HepG2 (cell line): ENCODE data around the gene RCOR1. TPM values are rescaled to one million over a fixed set of nuclear protein-coding genes. Genes with fewer than 3 reads are reported as not detected.

Experiments
- ATF3 ChIP-seq: sonication (generic); formaldehyde crosslinking; IDR thresholded peaks from 2 replicates; pipeline ENCODE4 v1.4.0; 2020; ENCODE audit warnings: missing genetic modification reagents
- BCL3 ChIP-seq: sonication (generic); formaldehyde crosslinking; IDR thresholded peaks from 2 replicates; pipeline ENCODE4 v1.5.1; 2020; ENCODE audit warnings: mild to moderate bottlenecking, missing genetic modification reagents, moderate library complexity
- FOSL2 ChIP-seq: sonication (generic); formaldehyde crosslinking; IDR thresholded peaks from 2 replicates; pipeline ENCODE4 v1.4.0; 2020; ENCODE audit warnings: missing genetic modification reagents
- FOXP4 ChIP-seq: sonication (generic); formaldehyde crosslinking; IDR thresholded peaks from 2 replicates; pipeline ENCODE4 v1.4.0; 2020; ENCODE audit warnings: missing genetic modification reagents
- GABPB1 ChIP-seq: IDR thresholded peaks from 2 replicates; pipeline ENCODE4 v1.6.1; 2016; ENCODE audit warnings: mild to moderate bottlenecking, missing genetic modification reagents, moderate library complexity, missing compliant biosample characterization
- HNRNPLL ChIP-seq: fragments of 200-400 bp; formaldehyde crosslinking; IDR thresholded peaks from 2 replicates; pipeline ENCODE4 v1.6.1; 2017; ENCODE audit warnings: mild to moderate bottlenecking, low read depth, low read length; ENCODE audit not compliant: poor library complexity, severe bottlenecking
- MAX ChIP-seq: IDR thresholded peaks from 2 replicates; pipeline ENCODE4 v1.6.1; 2012; ENCODE audit warnings: inconsistent platforms
- MTF1 ChIP-seq: sonication (generic); formaldehyde crosslinking; IDR thresholded peaks from 2 replicates; pipeline ENCODE4 v1.5.0; 2020; ENCODE audit warnings: missing genetic modification reagents
- MTF2 ChIP-seq: sonication (generic); formaldehyde crosslinking; IDR thresholded peaks from 2 replicates; pipeline ENCODE4 v1.5.0; 2020; ENCODE audit warnings: missing genetic modification reagents, borderline replicate concordance
- NCOA1 ChIP-seq: sonication (generic); formaldehyde crosslinking; IDR thresholded peaks from 2 replicates; pipeline ENCODE4 v1.9.0; 2021; ENCODE audit warnings: missing genetic modification reagents
- NRL ChIP-seq: sonication (generic); formaldehyde crosslinking; IDR thresholded peaks from 2 replicates; pipeline ENCODE4 v1.5.0; 2020; ENCODE audit warnings: missing genetic modification reagents, mild to moderate bottlenecking, moderate library complexity, borderline replicate concordance
- SAFB2 ChIP-seq: sonication (generic); formaldehyde crosslinking; IDR thresholded peaks from 2 replicates; pipeline ENCODE4 v1.5.1; 2020; ENCODE audit warnings: missing genetic modification reagents, low read depth, mild to moderate bottlenecking, borderline replicate concordance
- SRSF1 ChIP-seq: fragments of 200-400 bp; formaldehyde crosslinking; optimal IDR thresholded peaks from 2 replicates; pipeline ENCODE3; 2017; ENCODE audit warnings: mild to moderate bottlenecking, low read depth, low read length, moderate library complexity
- ZEB1 ChIP-seq: IDR thresholded peaks from 2 replicates; pipeline ENCODE4 v1.6.1; 2012; ENCODE audit warnings: mild to moderate bottlenecking, low read depth, inconsistent platforms; ENCODE audit not compliant: insufficient replicate concordance
- ZFP62 ChIP-seq: sonication (generic); formaldehyde crosslinking; IDR thresholded peaks from 2 replicates; pipeline ENCODE4 v1.4.0; 2020; ENCODE audit warnings: missing genetic modification reagents
- ZFY ChIP-seq: sonication (generic); formaldehyde crosslinking; IDR thresholded peaks from 2 replicates; pipeline ENCODE4 v1.4.0; 2020; ENCODE audit warnings: missing genetic modification reagents
- ZNF207 ChIP-seq: fragments of 450-650 bp; IDR thresholded peaks from 2 replicates; pipeline ENCODE4 v1.6.1; 2016; ENCODE audit warnings: antibody characterized with exemption, borderline replicate concordance
- ZNF235 ChIP-seq: sonication (generic); formaldehyde crosslinking; IDR thresholded peaks from 2 replicates; pipeline ENCODE4 v1.8.1; 2023; ENCODE audit warnings: mild to moderate bottlenecking, missing genetic modification reagents, borderline replicate concordance
- ZNF317 ChIP-seq: sonication (generic); formaldehyde crosslinking; IDR thresholded peaks from 2 replicates; pipeline ENCODE4 v1.5.0; 2020; ENCODE audit warnings: mild to moderate bottlenecking, missing genetic modification reagents
- ZNF577 ChIP-seq: sonication (generic); formaldehyde crosslinking; IDR thresholded peaks from 2 replicates; pipeline ENCODE4 v1.4.0; 2020; ENCODE audit warnings: mild to moderate bottlenecking, low read depth, missing genetic modification reagents, borderline replicate concordance
- ZNF768 ChIP-seq: sonication (generic); formaldehyde crosslinking; IDR thresholded peaks from 2 replicates; pipeline ENCODE4 v1.4.0; 2020; ENCODE audit warnings: missing genetic modification reagents
- polyA plus RNA-seq, 8 experiments: library from polyadenylated mRNA; depleted of rRNA in 3 of 8; stranded (reverse) in 7 of 8; unstranded in 1 of 8; fragments of >200 nt; fragmentation: Illumina TruSeq in 4 of 8; extraction: Trizol in 4 of 8; gene quantifications; 2 replicates each; pipeline versions ENCODE4 v1.2.1 to v1.2.3, GENCODE V29; 2011 to 2016; ENCODE audit warnings: low read depth in 4 of 8, missing spikeins in 1 of 8, mixed read lengths in 1 of 8; ENCODE audit not compliant: insufficient read depth in 1 of 8
- total RNA-seq, 5 experiments: library from RNA; depleted of rRNA; stranded (reverse); fragments of >200 nt; fragmentation: Illumina TruSeq; extraction: Trizol; gene quantifications; 2 replicates each; pipeline ENCODE4 v1.2.3, GENCODE V29; 2016; ENCODE audit warnings: low read depth in 1 of 5

RCOR1 gene
- total and polyA plus RNA-seq, 2 of the 13 experiments (the other 11 are each of a cell fraction or from before 2014, with no cell fraction given), result 10.2 to 11.1 TPM

- no peak; the same call in 1 of the 2 replicates for TF ChIP-seq FOXP4 (CRISPR knock-in tag)
- TF ChIP-seq HNRNPLL, result peak; percentile 54
- TF ChIP-seq ATF3 (CRISPR knock-in tag), result no peak
- no peak for TF ChIP-seq MTF1 (CRISPR knock-in tag)
- TF ChIP-seq ZNF235, result 0 out of 2 replicates have a peak, but pooled peaks have one; percentile 25
- TF ChIP-seq SAFB2 (CRISPR knock-in tag), result no peak
- no peak for TF ChIP-seq GABPB1 (CRISPR knock-in tag)
- TF ChIP-seq SRSF1, result peak; percentile 36
- TF ChIP-seq ZEB1, result no peak
- TF ChIP-seq ZNF577 (CRISPR knock-in tag), result no peak
- 0 out of 2 replicates have a peak, but pooled peaks have one; percentile 32 for TF ChIP-seq ZNF317 (CRISPR knock-in tag)
- peak; percentile 57 for TF ChIP-seq FOSL2 (CRISPR knock-in tag)
- peak; percentile 54 for TF ChIP-seq MAX
- TF ChIP-seq ZNF768 (CRISPR knock-in tag), result no peak; the same call in 1 of the 2 replicates
- TF ChIP-seq BCL3 (CRISPR knock-in tag), result 0 out of 2 replicates have a peak, but pooled peaks have one; percentile 31
- no peak for TF ChIP-seq NRL (CRISPR knock-in tag)
- no peak for TF ChIP-seq ZFP62 (CRISPR knock-in tag)
- TF ChIP-seq NCOA1 (CRISPR knock-in tag), result 0 out of 2 replicates have a peak, but pooled peaks have one; percentile 62
- 0 out of 2 replicates have a peak, but pooled peaks have one; percentile 65 for TF ChIP-seq MTF2 (CRISPR knock-in tag)
- TF ChIP-seq ZNF207, result no peak
- TF ChIP-seq ZFY (CRISPR knock-in tag), result peak; percentile 86
Measured at GRCh38 chr14:102775855-102776760, 183.7 kb downstream of the RCOR1 start (continued).
